Neutrophil (primary cell): ENCODE measurements around the gene BRICD5.

Experiments
- H3K27ac ChIP-seq: fragments of 200-600 bp; sonication (generic); 2 replicates; pipeline ENCODE4 v1.5.1; 2016; ENCODE audit warnings: mild to moderate bottlenecking, moderate library complexity
- H3K27me3 ChIP-seq: fragments of 200-600 bp; sonication (generic); 2 replicates; pipeline ENCODE4 v1.6.0; 2016; ENCODE audit warnings: mild to moderate bottlenecking
- H3K36me3 ChIP-seq: fragments of 200-600 bp; sonication (generic); 2 replicates; pipeline ENCODE4 v1.5.1; 2017
- H3K4me1 ChIP-seq, 2 experiments: fragments of 200-600 bp in 1 of 2; sonication (generic) in 1 of 2; 1 replicate in 1 of 2; 2 replicates in 1 of 2; pipeline versions ENCODE4 v1.5.1 to v1.6.1; 2013 to 2016; ENCODE audit warnings: low read depth in 1 of 2, low read length in 1 of 2, mild to moderate bottlenecking in 1 of 2, moderate library complexity in 1 of 2; ENCODE audit not compliant: control insufficient read depth in 1 of 2, insufficient read depth in 1 of 2
- H3K4me3 ChIP-seq, 2 experiments: fragments of 200-600 bp in 1 of 2; sonication (generic) in 1 of 2; 1 replicate in 1 of 2; 2 replicates in 1 of 2; pipeline ENCODE4 v1.5.1; 2013 to 2016; ENCODE audit warnings: low read depth in 1 of 2, low read length in 1 of 2, mild to moderate bottlenecking in 1 of 2, moderate library complexity in 1 of 2
- H3K9me3 ChIP-seq: fragments of 200-600 bp; sonication (generic); 2 replicates; pipeline ENCODE4 v1.5.1; 2016
- CTCF ChIP-seq: fragments of 200-600 bp; sonication (generic); IDR thresholded peaks from 2 replicates; pipeline ENCODE4 v1.5.1; 2016; ENCODE audit warnings: antibody characterized with exemption

The BRICD5 gene

GRCh38 chr16:2235234-2235651, 24.6 kb upstream of the BRICD5 start:
- H3K9me3 ChIP-seq: no peaks in the 10 kb centered on the region
- no peaks in the 10 kb centered on the region for H3K4me1 ChIP-seq
- no peak overlapping the region for H3K27ac ChIP-seq
- peaks cover 77% of the 10 kb centered on the region for H3K36me3 ChIP-seq
- no peak overlapping the region for H3K4me3 ChIP-seq
- no peak for TF ChIP-seq CTCF
- peaks cover 45% of the 10 kb centered on the region for H3K27me3 ChIP-seq

- Histone ChIP-seq H3K4me1 (no peaks in the 10 kb centered on the region), H3K4me3 (no peak overlapping the region), H3K27ac (no peak overlapping the region), H3K27me3 (peaks cover 45% of the 10 kb centered on the region), H3K9me3 (no peaks in the 10 kb centered on the region), H3K36me3 (peaks cover 77% of the 10 kb centered on the region)
- no peak for TF ChIP-seq CTCF
These were observed 24.1 kb upstream of the BRICD5 start for GRCh38 chr16:2234813-2235170.

GRCh38 chr16:2233872-2234812, 23.5 kb upstream of the BRICD5 start:
- Histone ChIP-seq H3K27ac (no peak overlapping the region), H3K4me1 (no peaks in the 10 kb centered on the region), H3K36me3 (peaks cover 77% of the 10 kb centered on the region), H3K9me3 (no peaks in the 10 kb centered on the region), H3K4me3 (no peak overlapping the region), H3K27me3 (peaks cover 44% of the 10 kb centered on the region)
- no peak for TF ChIP-seq CTCF

GRCh38 chr16:2233046-2233775, 22.5 kb upstream of the BRICD5 start:
- Histone ChIP-seq H3K36me3 (peaks cover 80% of the 10 kb centered on the region), H3K9me3 (no peaks in the 10 kb centered on the region), H3K27ac (no peak overlapping the region), H3K27me3 (peaks cover 35% of the 10 kb centered on the region), H3K4me3 (no peak overlapping the region), H3K4me1 (no peaks in the 10 kb centered on the region)
- no peak for TF ChIP-seq CTCF

GRCh38 chr16:2232094-2232990, 21.7 kb upstream of the BRICD5 start:
- Histone ChIP-seq H3K4me1 (no peaks in the 10 kb centered on the region), H3K36me3 (peaks cover 84% of the 10 kb centered on the region), H3K4me3 (no peak overlapping the region), H3K27me3 (peaks cover 26% of the 10 kb centered on the region), H3K9me3 (no peaks in the 10 kb centered on the region), H3K27ac (no peak overlapping the region)
- no peak for TF ChIP-seq CTCF
